Measurements from ENCODE around the gene APLP2. TPM values are rescaled to one million over a fixed set of nuclear protein-coding genes. Genes with fewer than 3 reads are reported as not detected.

Gene APLP2
- total and polyA plus RNA-seq, 4 donors = 235 to 532 (median 524) TPM

DNA sequence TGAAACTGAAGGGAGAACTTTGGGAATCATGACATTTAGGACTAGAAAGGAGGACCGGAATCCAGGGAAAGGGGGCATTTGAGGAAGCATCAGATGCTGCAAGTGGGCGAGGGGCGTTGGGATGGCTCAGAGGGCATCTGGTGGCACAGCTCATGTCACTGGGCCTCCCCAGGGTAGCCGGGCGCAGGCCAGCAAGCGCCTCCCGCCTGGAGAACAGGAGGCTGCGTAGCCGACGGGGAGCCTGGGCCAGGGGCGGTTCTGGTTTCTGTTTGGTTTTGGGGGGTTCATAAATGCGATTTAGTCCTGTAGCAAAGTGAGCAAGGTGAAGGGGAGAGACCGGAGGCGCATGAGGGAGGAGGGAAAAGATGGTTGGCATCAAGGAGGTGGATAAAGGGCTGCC lies 89.4 kb downstream of the APLP2 start:
- H3K4me3 ChIP-seq = no peak overlapping the region
- H3K9ac ChIP-seq (ENCODE audit: insufficient read depth in 1 of 2, low read length in 2 of 2) = no peak overlapping the region
- WGBS, 2 donors = 69 to 78% methylated on average over 13 to 14 of the region's 14 CpGs
- H3K36me3 ChIP-seq (ENCODE audit: control insufficient read depth in 4 of 4, insufficient read depth in 4 of 4, low read length in 4 of 4) = no peaks in the 10 kb centered on the region
- no peak overlapping the region for H3K27ac ChIP-seq (ENCODE audit: low read depth in 1 of 2, low read length in 1 of 2)
- peaks cover 0 to 31% (median 21%) of the 10 kb centered on the region in 5 donors for H3K4me1 ChIP-seq (ENCODE audit: control insufficient read depth in 5 of 5, insufficient read depth in 5 of 5, low read length in 5 of 5)
- ATAC-seq (ENCODE audit: insufficient read depth, low FRiP score) (no peak), DNase-seq (no peak)
- peaks cover 0 to 4% (median 0%) of the 10 kb centered on the region in 4 donors for H3K9me3 ChIP-seq (ENCODE audit: control insufficient read depth in 4 of 4, insufficient read depth in 3 of 4, low read length in 3 of 4)
- H3K27me3 ChIP-seq (ENCODE audit: control insufficient read depth in 3 of 3, insufficient read depth in 3 of 3, low read length in 2 of 3) = peaks cover 0 to 26% (median 7%) of the 10 kb centered on the region in 3 donors
- TF ChIP-seq, protein P1, sequence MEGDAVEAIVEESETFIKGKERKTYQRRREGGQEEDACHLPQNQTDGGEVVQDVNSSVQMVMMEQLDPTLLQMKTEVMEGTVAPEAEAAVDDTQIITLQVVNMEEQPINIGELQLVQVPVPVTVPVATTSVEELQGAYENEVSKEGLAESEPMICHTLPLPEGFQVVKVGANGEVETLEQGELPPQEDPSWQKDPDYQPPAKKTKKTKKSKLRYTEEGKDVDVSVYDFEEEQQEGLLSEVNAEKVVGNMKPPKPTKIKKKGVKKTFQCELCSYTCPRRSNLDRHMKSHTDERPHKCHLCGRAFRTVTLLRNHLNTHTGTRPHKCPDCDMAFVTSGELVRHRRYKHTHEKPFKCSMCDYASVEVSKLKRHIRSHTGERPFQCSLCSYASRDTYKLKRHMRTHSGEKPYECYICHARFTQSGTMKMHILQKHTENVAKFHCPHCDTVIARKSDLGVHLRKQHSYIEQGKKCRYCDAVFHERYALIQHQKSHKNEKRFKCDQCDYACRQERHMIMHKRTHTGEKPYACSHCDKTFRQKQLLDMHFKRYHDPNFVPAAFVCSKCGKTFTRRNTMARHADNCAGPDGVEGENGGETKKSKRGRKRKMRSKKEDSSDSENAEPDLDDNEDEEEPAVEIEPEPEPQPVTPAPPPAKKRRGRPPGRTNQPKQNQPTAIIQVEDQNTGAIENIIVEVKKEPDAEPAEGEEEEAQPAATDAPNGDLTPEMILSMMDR (IDR thresholded peaks at IDR 0.05; ENCODE audit: control extremely low read depth, extremely low read depth) = no peak

DNA sequence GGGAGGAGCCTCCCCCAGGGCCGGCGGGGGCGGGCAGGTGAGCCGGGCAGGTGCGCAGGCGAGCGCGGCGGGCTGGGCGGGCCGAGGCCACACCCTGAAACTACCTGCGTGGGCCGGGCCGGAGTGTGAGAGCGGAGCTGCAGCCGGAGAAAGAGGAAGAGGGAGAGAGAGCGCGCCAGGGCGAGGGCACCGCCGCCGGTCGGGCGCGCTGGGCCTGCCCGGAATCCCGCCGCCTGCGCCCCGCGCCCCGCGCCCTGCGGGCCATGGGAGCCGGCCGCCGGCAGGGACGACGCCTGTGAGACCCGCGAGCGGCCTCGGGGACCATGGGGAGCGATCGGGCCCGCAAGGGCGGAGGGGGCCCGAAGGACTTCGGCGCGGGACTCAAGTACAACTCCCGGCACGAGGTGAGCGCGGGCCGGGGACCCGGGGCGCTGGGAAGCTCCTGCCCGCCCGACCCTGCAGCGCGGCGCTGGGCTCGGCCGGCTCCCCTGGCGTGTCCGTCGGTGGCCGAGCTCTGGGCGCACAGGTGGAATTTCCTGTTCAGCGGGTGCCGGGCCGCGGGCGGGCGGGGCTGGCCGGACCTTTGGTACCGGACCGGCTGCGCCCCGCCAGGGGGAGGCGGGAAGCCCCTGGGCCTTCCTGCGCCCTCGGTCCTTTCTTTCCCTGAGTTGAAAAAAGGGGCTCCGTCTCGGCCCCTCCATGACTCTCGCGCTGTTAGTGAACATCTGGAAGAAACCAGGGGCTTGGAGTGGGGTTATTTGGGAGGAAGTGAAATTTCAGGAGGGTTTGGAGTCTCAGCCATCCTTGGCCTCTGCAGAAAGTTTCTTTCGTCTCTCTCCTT lies 90.2 kb downstream of the APLP2 start, which contains the start of gene ST14:
Gene ST14, plus strand, starts transcription at position 126 of the 841 bp plus-strand sequence. Its CDS starts 198 bp downstream, at position 324.
- Histone ChIP-seq H3K27ac (ENCODE audit: low read depth in 1 of 2, low read length in 1 of 2) (peak within 1 kb of the TSS in 1 of 2 donors; percentile 71), H3K4me3 (peak within 1 kb of the TSS; percentile 41), H3K4me1 (ENCODE audit: control insufficient read depth in 5 of 5, insufficient read depth in 5 of 5, low read length in 5 of 5) (peaks cover 0 to 32% (median 22%) of the 10 kb centered on the region in 5 donors), H3K9ac (ENCODE audit: insufficient read depth in 1 of 2, low read length in 2 of 2) (peak within 1 kb of the TSS; percentile 11 to 42), H3K36me3 (ENCODE audit: control insufficient read depth in 4 of 4, insufficient read depth in 4 of 4, low read length in 4 of 4) (no peaks in the 10 kb centered on the region), H3K27me3 (ENCODE audit: control insufficient read depth in 3 of 3, insufficient read depth in 3 of 3, low read length in 2 of 3) (peaks cover 0 to 26% (median 7%) of the 10 kb centered on the region in 3 donors), H3K9me3 (ENCODE audit: control insufficient read depth in 4 of 4, insufficient read depth in 3 of 4, low read length in 3 of 4) (peaks cover 0 to 4% (median 0%) of the 10 kb centered on the region in 4 donors)
- peak; percentile 65 for ATAC-seq (ENCODE audit: insufficient read depth, low FRiP score)
- DNase-seq = peak in 2 of 3 donors; percentile 37 to 49
- TF ChIP-seq, protein P1 (IDR thresholded peaks at IDR 0.05; ENCODE audit: control extremely low read depth, extremely low read depth) = no peak
- 5 to 7% methylated on average over 63 to 89 of the region's 89 CpGs for WGBS, 2 donors

DNA sequence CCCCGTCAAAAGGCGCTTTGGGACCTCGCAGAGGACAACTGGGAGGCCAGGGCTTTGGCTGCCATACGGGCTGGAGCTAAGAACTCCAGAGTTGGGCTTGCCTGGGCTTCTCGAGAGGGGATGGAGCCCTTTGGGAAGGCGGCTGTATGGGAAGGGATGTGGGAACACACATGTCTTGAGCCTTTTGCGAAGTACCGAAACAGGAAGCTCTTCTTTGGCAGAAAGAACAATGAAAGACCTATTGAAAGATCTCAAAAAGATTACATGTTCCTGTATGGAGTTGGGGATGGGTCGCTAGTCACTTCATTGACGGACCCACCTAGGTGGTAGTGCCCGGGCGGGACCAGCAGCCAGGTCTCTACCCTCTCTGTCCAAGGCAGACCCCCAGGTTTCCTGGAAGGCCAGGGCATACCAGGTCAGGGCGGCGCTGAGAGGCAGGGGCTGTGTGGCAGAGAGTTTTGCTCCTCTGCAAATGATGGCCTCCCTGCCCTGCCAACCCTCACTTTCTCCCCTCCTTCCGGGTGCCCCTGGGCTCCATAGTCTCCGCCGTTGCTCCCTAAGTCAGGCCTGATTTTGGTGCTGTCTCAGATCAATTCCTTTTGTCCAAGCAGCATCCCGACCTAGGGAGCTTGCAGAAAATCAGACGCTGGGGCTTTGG lies 90.9 kb downstream of the APLP2 start:
- DNase-seq = no peak
- peak overlapping the region; percentile 11 to 42 for H3K9ac ChIP-seq (ENCODE audit: insufficient read depth in 1 of 2, low read length in 2 of 2)
- TF ChIP-seq, protein P1 (IDR thresholded peaks at IDR 0.05; ENCODE audit: control extremely low read depth, extremely low read depth) = no peak

More for the DNA sequence above, 90.9 kb downstream of the APLP2 start:
- no peaks in the 10 kb centered on the region for H3K36me3 ChIP-seq (ENCODE audit: control insufficient read depth in 4 of 4, insufficient read depth in 4 of 4, low read length in 4 of 4)
- peaks cover 0 to 26% (median 7%) of the 10 kb centered on the region in 3 donors for H3K27me3 ChIP-seq (ENCODE audit: control insufficient read depth in 3 of 3, insufficient read depth in 3 of 3, low read length in 2 of 3)
- peaks cover 0 to 32% (median 24%) of the 10 kb centered on the region in 5 donors for H3K4me1 ChIP-seq (ENCODE audit: control insufficient read depth in 5 of 5, insufficient read depth in 5 of 5, low read length in 5 of 5)
- peaks cover 0 to 4% (median 0%) of the 10 kb centered on the region in 4 donors for H3K9me3 ChIP-seq (ENCODE audit: control insufficient read depth in 4 of 4, insufficient read depth in 3 of 4, low read length in 3 of 4)
- peak overlapping the region; percentile 41 for H3K4me3 ChIP-seq
- no peak for ATAC-seq (ENCODE audit: insufficient read depth, low FRiP score)
- H3K27ac ChIP-seq (ENCODE audit: low read depth in 1 of 2, low read length in 1 of 2) = peak overlapping the region in 1 of 2 donors; percentile 24
- WGBS, 2 donors = 38 to 40% methylated on average over 19 of the region's 19 CpGs
